ENCODE measurements around the gene SHC3.

Gene SHC3

DNA sequence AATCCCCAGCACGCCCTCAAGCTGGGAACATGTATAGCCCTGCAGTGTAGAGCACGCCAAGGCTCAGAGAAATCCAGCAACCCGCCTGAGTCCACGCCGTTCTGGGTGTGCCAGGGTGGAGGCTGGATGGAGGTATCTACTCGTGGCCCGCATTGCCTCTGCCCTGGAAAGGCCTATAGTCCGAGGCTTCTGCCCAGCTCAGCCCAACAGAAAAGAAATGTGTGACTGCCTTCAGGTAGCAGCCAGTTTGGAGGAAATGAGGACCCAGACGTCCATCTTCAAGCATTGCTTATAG lies 169.1 kb downstream of the SHC3 start:
- H3K27me3 Mint-ChIP-seq (ENCODE audit: low read depth) = no peaks in the 10 kb centered on the region
- H3K36me3 Mint-ChIP-seq (ENCODE audit: low read depth) = peaks cover 20% of the 10 kb centered on the region
- no peaks in the 10 kb centered on the region for H3K9me3 Mint-ChIP-seq
- no peak overlapping the region for H3K27ac Mint-ChIP-seq
- TF ChIP-seq, protein P1, sequence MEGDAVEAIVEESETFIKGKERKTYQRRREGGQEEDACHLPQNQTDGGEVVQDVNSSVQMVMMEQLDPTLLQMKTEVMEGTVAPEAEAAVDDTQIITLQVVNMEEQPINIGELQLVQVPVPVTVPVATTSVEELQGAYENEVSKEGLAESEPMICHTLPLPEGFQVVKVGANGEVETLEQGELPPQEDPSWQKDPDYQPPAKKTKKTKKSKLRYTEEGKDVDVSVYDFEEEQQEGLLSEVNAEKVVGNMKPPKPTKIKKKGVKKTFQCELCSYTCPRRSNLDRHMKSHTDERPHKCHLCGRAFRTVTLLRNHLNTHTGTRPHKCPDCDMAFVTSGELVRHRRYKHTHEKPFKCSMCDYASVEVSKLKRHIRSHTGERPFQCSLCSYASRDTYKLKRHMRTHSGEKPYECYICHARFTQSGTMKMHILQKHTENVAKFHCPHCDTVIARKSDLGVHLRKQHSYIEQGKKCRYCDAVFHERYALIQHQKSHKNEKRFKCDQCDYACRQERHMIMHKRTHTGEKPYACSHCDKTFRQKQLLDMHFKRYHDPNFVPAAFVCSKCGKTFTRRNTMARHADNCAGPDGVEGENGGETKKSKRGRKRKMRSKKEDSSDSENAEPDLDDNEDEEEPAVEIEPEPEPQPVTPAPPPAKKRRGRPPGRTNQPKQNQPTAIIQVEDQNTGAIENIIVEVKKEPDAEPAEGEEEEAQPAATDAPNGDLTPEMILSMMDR (IDR thresholded peaks at IDR 0.05; ENCODE audit: unreplicated experiment in 3 of 3) = no peak
- peaks cover 17% of the 10 kb centered on the region for H3K4me1 Mint-ChIP-seq
- no peak overlapping the region for H3K4me3 Mint-ChIP-seq

DNA sequence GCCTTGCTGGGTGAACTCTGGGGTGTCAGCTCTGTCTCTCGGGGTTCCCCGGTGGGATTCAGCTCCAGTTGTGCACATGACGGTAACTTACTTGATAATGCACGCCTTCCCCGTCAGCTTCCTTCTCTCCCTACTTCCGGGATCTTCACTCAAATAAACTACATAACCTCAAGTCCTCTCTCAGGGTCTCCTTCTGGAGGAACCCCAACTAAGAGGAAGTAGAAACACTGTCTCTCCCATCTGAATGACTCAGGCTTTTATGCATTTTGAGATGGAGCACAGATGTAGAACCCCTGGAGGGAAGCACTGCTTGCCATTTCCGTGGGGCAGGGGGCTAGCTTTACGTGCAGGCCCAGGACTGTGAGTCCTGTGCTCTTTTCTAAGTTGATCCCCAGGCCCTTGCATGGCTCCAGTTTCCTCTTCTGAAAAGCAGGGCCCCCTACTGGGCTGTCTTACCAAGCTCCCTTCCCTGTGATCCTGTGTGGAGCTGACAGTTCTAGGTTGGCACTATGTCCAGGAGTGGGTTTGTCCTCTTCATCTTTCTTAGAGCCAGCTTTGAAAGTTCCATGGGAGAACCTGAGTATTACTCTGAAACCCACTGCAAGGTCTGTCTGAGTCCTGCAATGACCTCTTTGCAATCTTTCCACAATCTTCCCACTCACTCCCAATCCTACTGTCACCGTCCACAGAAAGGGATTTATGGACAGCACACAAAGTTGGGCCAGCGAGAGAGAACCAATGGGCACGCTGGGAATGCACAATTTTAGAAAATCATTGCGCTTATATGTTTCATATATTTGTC lies 169.7 kb downstream of the SHC3 start:
- peaks cover 17% of the 10 kb centered on the region for H3K4me1 Mint-ChIP-seq
- no peaks in the 10 kb centered on the region for H3K27me3 Mint-ChIP-seq (ENCODE audit: low read depth)
- H3K9me3 Mint-ChIP-seq = no peaks in the 10 kb centered on the region
- no peak overlapping the region for H3K4me3 Mint-ChIP-seq
- H3K27ac Mint-ChIP-seq = no peak overlapping the region
- peaks cover 23% of the 10 kb centered on the region for H3K36me3 Mint-ChIP-seq (ENCODE audit: low read depth)
- TF ChIP-seq, protein P1 (IDR thresholded peaks at IDR 0.05; ENCODE audit: unreplicated experiment in 3 of 3) = no peak

DNA sequence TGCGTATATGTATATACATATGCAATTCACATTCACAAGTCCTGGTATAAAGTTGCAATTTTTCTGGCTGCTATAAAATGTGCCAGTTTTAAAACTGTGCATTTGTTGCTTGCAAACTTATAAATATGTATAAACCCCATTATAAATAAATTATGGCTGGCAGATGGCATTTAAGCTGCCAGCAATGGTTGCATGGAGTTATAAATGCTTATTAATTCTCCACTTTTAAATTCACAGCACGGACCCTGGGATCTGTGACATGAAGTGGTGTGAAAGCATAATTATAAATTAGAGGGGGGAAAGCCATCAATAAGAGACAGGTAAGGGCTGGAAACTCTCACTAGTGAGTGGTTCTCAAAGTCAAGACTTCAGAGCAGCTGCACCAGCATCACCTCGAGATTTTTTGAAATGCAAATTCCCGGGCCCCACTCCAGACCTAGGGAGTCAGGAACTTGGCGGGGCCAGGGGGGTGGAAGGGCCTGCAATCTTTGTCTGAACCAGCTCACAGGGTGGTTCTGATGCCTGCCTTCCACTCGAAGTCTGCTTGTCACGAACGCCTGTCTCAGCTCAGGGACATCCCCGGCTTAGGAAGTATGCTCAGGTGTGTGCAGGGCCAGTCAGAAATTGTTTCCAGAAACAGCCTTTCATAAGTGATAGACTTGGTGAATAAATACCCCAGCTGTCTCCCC lies 170.4 kb downstream of the SHC3 start:
- H3K36me3 Mint-ChIP-seq (ENCODE audit: low read depth) = peaks cover 30% of the 10 kb centered on the region
- peaks cover 20% of the 10 kb centered on the region for H3K4me1 Mint-ChIP-seq
- H3K27me3 Mint-ChIP-seq (ENCODE audit: low read depth) = no peaks in the 10 kb centered on the region
- TF ChIP-seq, protein P1 (IDR thresholded peaks at IDR 0.05; ENCODE audit: unreplicated experiment in 3 of 3) = no peak
- peak overlapping the region in 1 of 3 experiments; percentile 53 for H3K27ac Mint-ChIP-seq
- no peak overlapping the region for H3K4me3 Mint-ChIP-seq
- H3K9me3 Mint-ChIP-seq = no peaks in the 10 kb centered on the region

DNA sequence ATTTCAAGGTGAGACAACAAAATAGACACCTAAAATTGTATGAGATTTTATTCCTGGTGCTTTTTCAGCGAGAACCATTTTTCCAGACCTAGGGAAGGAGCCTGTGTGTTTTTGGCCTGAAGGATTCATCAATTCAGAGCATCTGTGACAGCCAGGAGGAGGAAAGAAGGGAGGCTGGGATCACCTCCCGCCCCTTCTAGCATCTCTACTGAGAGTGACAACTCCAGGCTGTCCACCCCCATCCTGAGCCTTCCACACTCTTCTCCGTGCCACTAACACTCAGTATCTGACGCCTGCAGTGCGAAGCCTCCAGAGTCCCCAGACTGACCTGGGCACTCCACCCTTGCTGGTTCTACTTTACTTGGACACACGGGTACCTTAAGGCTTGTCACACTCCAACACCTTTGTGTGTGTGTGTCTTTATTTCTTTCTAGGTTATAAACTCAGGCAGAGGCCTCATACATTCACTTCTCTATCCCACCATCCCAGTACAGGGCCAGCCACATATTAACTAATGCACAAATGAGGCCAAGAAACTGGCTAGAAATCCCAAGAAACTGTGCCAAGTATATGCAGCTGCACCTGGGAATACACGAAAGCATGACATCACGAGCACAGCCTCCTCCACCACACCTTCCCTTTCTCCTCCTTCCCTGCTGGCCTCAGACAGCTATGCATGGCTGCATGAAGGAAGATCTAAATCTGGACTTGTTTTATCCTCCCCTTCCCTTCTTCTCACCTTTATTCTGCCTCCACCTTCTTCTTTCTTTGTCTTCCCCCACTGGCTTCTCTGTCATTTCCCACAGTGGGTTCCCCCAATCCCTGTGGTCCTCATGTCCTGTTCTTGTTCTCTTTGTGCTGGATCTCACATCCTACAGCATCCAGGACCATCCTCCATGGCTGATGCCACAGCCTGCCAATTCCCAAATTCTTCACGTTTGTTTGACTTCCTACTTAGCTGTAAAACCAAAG lies 171.3 kb downstream of the SHC3 start:
- H3K27ac Mint-ChIP-seq = peak overlapping the region in 1 of 3 experiments; percentile 53
- peaks cover 27% of the 10 kb centered on the region for H3K4me1 Mint-ChIP-seq
- no peaks in the 10 kb centered on the region for H3K9me3 Mint-ChIP-seq
- TF ChIP-seq, protein P1 (IDR thresholded peaks at IDR 0.05; ENCODE audit: unreplicated experiment in 3 of 3) = no peak
- peaks cover 39% of the 10 kb centered on the region for H3K36me3 Mint-ChIP-seq (ENCODE audit: low read depth)
- no peak overlapping the region for H3K4me3 Mint-ChIP-seq
- no peaks in the 10 kb centered on the region for H3K27me3 Mint-ChIP-seq (ENCODE audit: low read depth)

DNA sequence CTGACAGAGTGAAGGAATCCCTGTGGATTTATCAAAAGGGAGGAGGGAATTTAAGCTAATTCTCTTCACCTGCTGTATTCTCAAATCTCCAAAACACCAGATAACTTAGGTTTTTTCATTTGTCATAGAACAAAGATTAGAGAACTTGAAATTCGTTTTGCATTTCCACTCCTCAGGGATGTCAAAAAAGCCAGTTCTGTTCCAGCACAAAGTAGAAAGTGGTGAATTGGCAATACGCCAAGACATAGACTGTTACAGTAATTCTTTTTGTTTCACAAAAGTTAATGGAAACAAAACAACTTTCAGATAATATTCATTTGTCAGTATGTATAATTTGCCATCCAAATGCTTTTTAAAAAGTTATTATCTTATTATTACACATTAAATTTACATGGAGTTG lies 172.4 kb downstream of the SHC3 start:
- TF ChIP-seq, protein P1 (IDR thresholded peaks at IDR 0.05; ENCODE audit: unreplicated experiment in 3 of 3) = no peak
- Mint-ChIP-seq H3K27ac (no peak overlapping the region), H3K36me3 (ENCODE audit: low read depth) (peaks cover 48% of the 10 kb centered on the region), H3K27me3 (ENCODE audit: low read depth) (no peaks in the 10 kb centered on the region), H3K9me3 (no peaks in the 10 kb centered on the region), H3K4me3 (no peak overlapping the region), H3K4me1 (peaks cover 36% of the 10 kb centered on the region)

Data from nephron (organoid).